MG63 (cell line): Measurements from ENCODE around the gene FAM229A. TPM values are rescaled to one million over a fixed set of nuclear protein-coding genes. Genes with fewer than 3 reads are reported as not detected.

Source experiments
- DNase-seq: peaks from one replicate; pipeline ENCODE4 v3.0.0-alpha.2; 2020
- H3K27me3 ChIP-seq: fragments of 250-450 bp; sonication (Bioruptor Pico); 2 replicates; pipeline ENCODE4 v1.5.1; 2020; ENCODE audit warnings: mild to moderate bottlenecking, moderate library complexity
- H3K36me3 ChIP-seq: fragments of 250-450 bp; sonication (Bioruptor Pico); 2 replicates; pipeline ENCODE4 v1.5.1; 2020; ENCODE audit warnings: mild to moderate bottlenecking, moderate library complexity
- H3K4me3 ChIP-seq: fragments of 250-450 bp; sonication (Bioruptor Pico); 2 replicates; pipeline ENCODE4 v1.5.1; 2020; ENCODE audit warnings: mild to moderate bottlenecking, moderate library complexity
- H3K9me3 ChIP-seq: fragments of 250-450 bp; sonication (Bioruptor Pico); 2 replicates; pipeline ENCODE4 v1.5.1; 2020; ENCODE audit warnings: mild to moderate bottlenecking, moderate library complexity
- total RNA-seq: library from RNA; depleted of rRNA; stranded (reverse); fragments of >200 nt; shearing (Covaris generic); gene quantifications from 2 replicates; pipeline ENCODE4 v1.2.3, GENCODE V29; 2014; ENCODE audit warnings: low replicate concordance; rRNA removed

Gene FAM229A
- total RNA-seq, 1 experiment from 2014 or later, result 0.10 TPM

DNA sequence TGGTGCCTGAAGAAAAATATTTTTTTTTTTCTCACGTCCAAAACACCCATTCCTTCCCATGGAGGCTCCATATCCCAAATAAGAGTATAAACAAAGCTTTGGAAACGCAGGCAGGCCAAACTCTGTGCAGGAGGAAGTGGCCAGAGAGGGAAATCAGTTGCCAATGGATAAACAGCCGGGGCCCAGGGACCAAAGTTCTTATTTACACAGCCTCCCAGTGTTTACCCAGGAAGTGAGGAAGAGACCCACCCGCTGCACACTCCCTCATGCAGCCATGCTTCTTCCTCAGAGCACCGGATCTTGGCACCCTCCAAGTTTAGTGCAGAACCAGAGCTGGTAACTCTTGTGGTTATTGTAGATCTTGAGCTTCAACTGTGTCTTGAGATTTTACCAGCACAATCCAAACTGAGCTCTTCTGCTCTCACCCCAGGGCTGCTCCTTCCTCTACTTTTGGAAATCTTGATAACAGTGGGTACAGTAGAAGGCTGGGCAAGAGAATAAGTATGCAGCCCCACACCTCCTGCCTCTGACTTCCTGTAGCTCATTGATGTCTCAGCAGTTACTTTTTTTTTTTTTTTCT lies 40.5 kb downstream of the FAM229A start:
- Histone ChIP-seq H3K36me3 (peaks cover 24% of the 10 kb centered on the region), H3K9me3 (no peaks in the 10 kb centered on the region), H3K27me3 (no peaks in the 10 kb centered on the region), H3K4me3 (no peak overlapping the region)
- DNase-seq, result no peak

- peaks cover 22% of the 10 kb centered on the region for H3K36me3 ChIP-seq
- H3K4me3 ChIP-seq, result no peak overlapping the region
- no peak for DNase-seq
- no peaks in the 10 kb centered on the region for H3K9me3 ChIP-seq
- H3K27me3 ChIP-seq, result no peaks in the 10 kb centered on the region
These were observed 44.0 kb downstream of the FAM229A start for GRCh38 chr1:32318127-32318869.

DNA sequence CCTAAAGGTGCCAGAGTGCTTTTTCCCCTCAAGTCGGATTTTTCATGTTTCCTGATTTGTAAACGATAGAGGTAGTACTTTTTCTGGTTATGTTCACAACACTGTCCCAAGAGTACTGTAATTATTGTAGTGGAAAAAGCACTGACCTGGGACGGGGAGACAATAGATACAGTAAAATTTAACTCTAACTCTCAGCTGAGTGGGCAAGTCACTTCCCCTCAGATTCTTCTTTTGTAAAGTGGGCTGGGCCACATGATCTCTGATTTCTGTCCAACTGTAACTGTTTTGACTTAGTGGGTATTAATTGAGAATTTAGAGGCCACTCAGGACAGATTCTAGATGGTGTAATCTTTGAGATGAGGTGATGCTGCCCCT lies 45.4 kb downstream of the FAM229A start:
- Histone ChIP-seq H3K36me3 (peaks cover 21% of the 10 kb centered on the region), H3K4me3 (no peak overlapping the region)

DNA sequence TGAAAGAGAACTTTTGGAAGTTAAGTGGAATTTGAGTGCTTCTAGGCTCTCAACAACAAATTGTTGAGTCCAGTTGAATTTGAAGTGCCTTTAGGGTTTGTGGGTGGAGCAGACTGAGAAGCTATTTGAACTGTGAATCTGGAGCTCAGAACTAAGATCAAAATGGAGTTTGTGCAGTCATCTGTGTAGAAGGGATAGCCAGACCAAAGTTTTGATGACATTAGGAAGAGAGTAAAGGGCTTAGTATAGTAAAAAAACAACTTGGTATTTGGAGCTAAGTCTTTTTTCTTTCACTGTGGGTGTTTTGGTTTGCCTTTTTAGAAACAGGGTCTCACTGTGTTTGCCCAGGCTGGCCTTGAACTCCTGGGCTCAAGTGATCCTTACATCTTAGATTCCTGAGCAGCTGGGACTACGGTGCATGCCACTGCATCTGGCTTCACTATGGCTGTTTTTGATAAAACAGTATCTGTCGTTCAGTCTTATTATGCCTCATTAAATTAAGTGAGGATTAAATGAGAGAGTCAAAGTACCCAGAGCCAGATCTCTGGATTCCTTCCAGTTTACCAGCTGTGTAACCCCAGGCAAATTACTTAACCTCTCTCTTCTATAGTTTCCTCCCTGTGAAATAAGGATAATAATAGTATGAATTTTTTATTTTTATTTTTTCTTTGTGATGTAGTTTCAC lies 50.4 kb downstream of the FAM229A start:
- no peaks in the 10 kb centered on the region for H3K27me3 ChIP-seq
- DNase-seq, result no peak
- no peaks in the 10 kb centered on the region for H3K9me3 ChIP-seq
- H3K36me3 ChIP-seq, result peaks cover 6% of the 10 kb centered on the region
- H3K4me3 ChIP-seq, result no peak overlapping the region

More for the DNA sequence above, 45.4 kb downstream of the FAM229A start:
- Histone ChIP-seq H3K9me3 (no peaks in the 10 kb centered on the region), H3K27me3 (no peaks in the 10 kb centered on the region)
- DNase-seq, result no peak

Other genes with a start within 250 kb of the FAM229A start
- 78.6 and 87.6 TPM in 2 replicates for gene TXLNA, start 182.8 kb downstream of the FAM229A start, total RNA-seq
- 1.5 TPM in 1 of 2 replicates, not detected in the other for gene CCDC28B, start 161.9 kb downstream of the FAM229A start, total RNA-seq
- gene IQCC, start 156.8 kb downstream of the FAM229A start, total RNA-seq, result 1.4 and 3.8 TPM in 2 replicates
- gene DCDC2B, start 153.4 kb downstream of the FAM229A start, total RNA-seq, result not detected in 2 replicates
- 12.2 and 14.5 TPM in 2 replicates for gene TMEM234, start 140.1 kb downstream of the FAM229A start, total RNA-seq
- 515 and 870 TPM in 2 replicates for gene EIF3I, start 140.1 kb downstream of the FAM229A start, total RNA-seq
- 0.30 TPM in 1 of 2 replicates, not detected in the other for gene FAM167B, start 115.3 kb downstream of the FAM229A start, total RNA-seq
- not detected in 2 replicates for gene LCK, start 111.2 kb downstream of the FAM229A start, total RNA-seq
- 88.0 and 98.3 TPM in 2 replicates for gene HDAC1, start 70.4 kb downstream of the FAM229A start, total RNA-seq
- gene MARCKSL1, start 26.3 kb downstream of the FAM229A start, total RNA-seq, result 12.6 and 19.1 TPM in 2 replicates
- not detected in 2 replicates for gene TSSK3, start 54 bp upstream of the FAM229A start, total RNA-seq
- 35.8 and 52.2 TPM in 2 replicates for gene BSDC1, start 32.0 kb upstream of the FAM229A start, total RNA-seq
- gene ZBTB8B, start 102.6 kb upstream of the FAM229A start, total RNA-seq, result not detected in 2 replicates
- 2.6 and 3.2 TPM in 2 replicates for gene ZBTB8A, start 176.9 kb upstream of the FAM229A start, total RNA-seq